Neuronal stem cell (in vitro differentiated cells): ENCODE data around the gene TPRX2.
"Not testable (repeated sequence)": the region's sequence is repeated elsewhere in the genome, so short reads cannot be mapped to it uniquely, and the experiment has no call there.

Experiments
- DNase-seq: peaks from one replicate; pipeline ENCODE4 v3.0.0-alpha.2; 2013; ENCODE audit warnings: low spot score
- H2AFZ ChIP-seq: one replicate; pipeline ENCODE4 v1.6.1; 2013; ENCODE audit warnings: mild to moderate bottlenecking, low read length, inconsistent platforms
- H2AK5ac ChIP-seq: 2 replicates; pipeline ENCODE4 v1.6.1; 2013; ENCODE audit warnings: low read depth, mild to moderate bottlenecking, inconsistent platforms, low read length, moderate library complexity, mixed read lengths
- H2BK120ac ChIP-seq: 2 replicates; pipeline ENCODE4 v1.6.1; 2013; ENCODE audit warnings: low read depth, mild to moderate bottlenecking, inconsistent platforms, low read length, moderate library complexity, mixed read lengths
- H2BK12ac ChIP-seq: one replicate; pipeline ENCODE4 v1.6.1; 2013; ENCODE audit warnings: low read length, inconsistent platforms
- H2BK15ac ChIP-seq: 2 replicates; pipeline ENCODE4 v1.6.1; 2013; ENCODE audit warnings: mild to moderate bottlenecking, low read length, inconsistent platforms, mixed read lengths
- H2BK5ac ChIP-seq: one replicate; pipeline ENCODE4 v1.6.1; 2013; ENCODE audit warnings: inconsistent platforms, mild to moderate bottlenecking, low read length, moderate library complexity
- H3K14ac ChIP-seq: one replicate; pipeline ENCODE4 v1.6.1; 2013; ENCODE audit warnings: low read length, inconsistent platforms
- H3K18ac ChIP-seq: 2 replicates; pipeline ENCODE4 v1.6.1; 2013; ENCODE audit warnings: low read length, inconsistent platforms
- H3K23ac ChIP-seq: 2 replicates; pipeline ENCODE4 v1.6.1; 2013; ENCODE audit warnings: low read depth, mild to moderate bottlenecking, mixed read lengths, low read length, inconsistent platforms; ENCODE audit not compliant: poor library complexity
- H3K27ac ChIP-seq: replicated peaks from 3 replicates; pipeline ENCODE4 v1.5.1; 2013; ENCODE audit warnings: low read length, inconsistent platforms
- H3K27me3 ChIP-seq, 3 experiments: 2 replicates each; pipeline ENCODE4 v1.6.1; 2013; ENCODE audit warnings: low read length in 3 of 3, mild to moderate bottlenecking in 2 of 3, inconsistent platforms in 1 of 3, low read depth in 1 of 3, mixed read lengths in 1 of 3, moderate library complexity in 1 of 3; ENCODE audit not compliant: control insufficient read depth in 3 of 3, insufficient read depth in 3 of 3
- H3K36me3 ChIP-seq, 2 donors: replicated peaks in 1 of 2; 2 replicates each; pipeline ENCODE4 v1.6.1; 2013; ENCODE audit warnings: low read length in 2 of 2; ENCODE audit not compliant: control insufficient read depth in 2 of 2, insufficient read depth in 2 of 2
- H3K4ac ChIP-seq: 2 replicates; pipeline ENCODE4 v1.6.1; 2013; ENCODE audit warnings: inconsistent platforms, mild to moderate bottlenecking, low read length, moderate library complexity
- H3K4me1 ChIP-seq, 2 donors: 1 replicate in 1 of 2; 2 replicates in 1 of 2; pipeline ENCODE4 v1.6.1; 2013; ENCODE audit warnings: low read length in 2 of 2, low read depth in 1 of 2; ENCODE audit not compliant: control insufficient read depth in 2 of 2, insufficient read depth in 1 of 2
- H3K4me2 ChIP-seq: one replicate; pipeline ENCODE4 v1.6.1; 2013; ENCODE audit warnings: mild to moderate bottlenecking, low read length, inconsistent platforms; ENCODE audit not compliant: insufficient read depth, poor library complexity, severe bottlenecking
- H3K4me3 ChIP-seq, 2 donors: 2 replicates each; pipeline ENCODE4 v1.5.1; 2013; ENCODE audit warnings: low read length in 2 of 2, mild to moderate bottlenecking in 2 of 2, inconsistent platforms in 1 of 2, moderate library complexity in 1 of 2
- H3K79me1 ChIP-seq: one replicate; pipeline ENCODE4 v1.6.1; 2013; ENCODE audit warnings: low read depth, mild to moderate bottlenecking, inconsistent platforms, low read length, moderate library complexity
- H3K9ac ChIP-seq: one replicate; pipeline ENCODE4 v1.6.1; 2013; ENCODE audit warnings: mild to moderate bottlenecking, low read depth, low read length, inconsistent platforms; ENCODE audit not compliant: poor library complexity
- H3K9me3 ChIP-seq, 2 donors: replicated peaks in 1 of 2; 2 replicates each; pipeline versions ENCODE3 to v1.6.1; 2013; ENCODE audit warnings: low read length in 2 of 2, mild to moderate bottlenecking in 2 of 2, inconsistent platforms in 1 of 2, low read depth in 1 of 2, mixed read lengths in 1 of 2, moderate library complexity in 1 of 2; ENCODE audit not compliant: control insufficient read depth in 2 of 2, insufficient read depth in 1 of 2
- H4K8ac ChIP-seq: one replicate; pipeline ENCODE4 v1.6.1; 2013; ENCODE audit warnings: low read depth, mild to moderate bottlenecking, inconsistent platforms, low read length, moderate library complexity
- H4K91ac ChIP-seq: one replicate; pipeline ENCODE4 v1.6.1; 2013; ENCODE audit warnings: low read length, low read depth, mild to moderate bottlenecking, inconsistent platforms; ENCODE audit not compliant: poor library complexity
- WGBS, 2 donors: extraction: QIAGEN DNeasy Blood & Tissue Kit; methylation state at CpG; one replicate each; pipeline ENCODE4 v1.1.7; 2013; ENCODE audit warnings: missing lambda C conversion rate in 2 of 2, mixed read lengths in 1 of 2; ENCODE audit not compliant: insufficient read length in 2 of 2, insufficient replicate concordance in 1 of 2; ENCODE audit errors: extremely low coverage in 2 of 2; 5-methylcytosine and 5-hydroxymethylcytosine counted together

TPRX2 gene

GRCh38 chr19:47848823-47849473 lies 10.1 kb upstream of the TPRX2 start:
- Histone ChIP-seq H3K4me2 (peak overlapping the region; percentile 46), H2BK15ac (no peak overlapping the region), H2BK120ac (no peak overlapping the region), H2BK12ac (no peak overlapping the region), H3K27ac (peak overlapping the region; percentile 86), H2AK5ac (no peak overlapping the region), H3K79me1 (no peaks in the 10 kb centered on the region), H4K8ac (no peak overlapping the region), H3K4me3 (no peak overlapping the region), H3K14ac (no peak overlapping the region), H3K9ac (no peak overlapping the region), H2AFZ (peak overlapping the region; percentile 58), H3K18ac (peak overlapping the region; percentile 49), H2BK5ac (no peak overlapping the region), H3K23ac (no peak overlapping the region), H3K4me1 (no peaks in the 10 kb centered on the region), H3K27me3 (peaks cover 0 to 25% (median 0%) of the 10 kb centered on the region in 3 experiments), H4K91ac (no peak overlapping the region), H3K36me3 (no peaks in the 10 kb centered on the region), H3K9me3 (no peaks in the 10 kb centered on the region), H3K4ac (no peak overlapping the region)
- WGBS, 2 donors = no CpG with 5 or more reads among the region's 22 CpGs
- peak; percentile 80 for DNase-seq

GRCh38 chr19:47853003-47853402 lies 6.0 kb upstream of the TPRX2 start:
- Histone ChIP-seq H3K18ac (peak overlapping the region; percentile 81), H3K9ac (peak overlapping the region; percentile 56), H2BK15ac (peak overlapping the region; percentile 12), H2AK5ac (peak overlapping the region; percentile 93), H3K4ac (no peak overlapping the region), H3K36me3 (no peaks in the 10 kb centered on the region), H2BK5ac (no peak overlapping the region), H2BK12ac (peak overlapping the region; percentile 52), H2AFZ (no peak overlapping the region), H3K79me1 (no peaks in the 10 kb centered on the region), H3K27ac (no peak overlapping the region), H3K23ac (peak overlapping the region; percentile 69), H4K8ac (no peak overlapping the region), H3K4me2 (no peak overlapping the region), H2BK120ac (no peak overlapping the region), H3K4me3 (no peak overlapping the region), H3K9me3 (no peaks in the 10 kb centered on the region), H3K4me1 (no peaks in the 10 kb centered on the region), H3K14ac (no peak overlapping the region), H4K91ac (no peak overlapping the region), H3K27me3 (peaks cover 0 to 25% (median 0%) of the 10 kb centered on the region in 3 experiments)
- no CpG with 5 or more reads among the region's 5 CpGs for WGBS, 2 donors
- no peak for DNase-seq

- Histone ChIP-seq H2BK5ac (no peak overlapping the region), H3K4me2 (no peak overlapping the region), H3K9ac (no peak overlapping the region), H3K27me3 (peaks cover 0 to 12% (median 0%) of the 10 kb centered on the region in 3 experiments), H4K91ac (no peak overlapping the region), H2AFZ (no peak overlapping the region), H3K14ac (no peak overlapping the region), H3K36me3 (no peaks in the 10 kb centered on the region), H3K4me3 (no peak overlapping the region), H3K4ac (no peak overlapping the region), H3K4me1 (no peaks in the 10 kb centered on the region), H3K23ac (no peak overlapping the region), H2BK15ac (no peak overlapping the region), H3K9me3 (no peaks in the 10 kb centered on the region), H4K8ac (no peak overlapping the region), H2BK120ac (no peak overlapping the region), H3K27ac (no peak overlapping the region), H3K79me1 (no peaks in the 10 kb centered on the region), H2BK12ac (no peak overlapping the region), H2AK5ac (no peak overlapping the region), H3K18ac (no peak overlapping the region)
- WGBS, 2 donors = no CpG with 5 or more reads among the region's 4 CpGs
- DNase-seq = no peak
Observed at GRCh38 chr19:47854459-47854858, 4.6 kb upstream of the TPRX2 start.

- peak overlapping the region; percentile 84 for H2AK5ac ChIP-seq
- H3K4me1 ChIP-seq, H3K4me3 ChIP-seq, H3K4me2 ChIP-seq, H3K79me1 ChIP-seq, H3K23ac ChIP-seq, H2BK5ac ChIP-seq, H4K8ac ChIP-seq, H4K91ac ChIP-seq, H3K27ac ChIP-seq, H2AFZ ChIP-seq, DNase-seq, H2BK120ac ChIP-seq, H3K27me3 ChIP-seq, H3K4ac ChIP-seq, H3K36me3 ChIP-seq, H3K9me3 ChIP-seq, H3K14ac ChIP-seq, H2BK12ac ChIP-seq, H3K9ac ChIP-seq: not testable (repeated sequence)
- peak overlapping the region; percentile 92 for H2BK15ac ChIP-seq
- no CpG with 5 or more reads among the region's 9 CpGs for WGBS, 2 donors
- peak overlapping the region; percentile 90 for H3K18ac ChIP-seq
Observed at GRCh38 chr19:47858231-47858630, 804 bp upstream of the TPRX2 start.
